Mucosa of descending colon (tissue), 3 donors: ENCODE measurements around the gene INSL6. TPM values are rescaled to one million over a fixed set of nuclear protein-coding genes. Genes with fewer than 3 reads are reported as not detected.

Source experiments
- ATAC-seq: fragments of 200-7000 bp; cut with Tn5 transposase; one replicate; pipeline ENCODE4 v1.9.1; 2020; ENCODE audit warnings: mild to moderate bottlenecking, moderate library complexity
- DNase-seq, 3 donors: peaks; one replicate each; pipeline ENCODE4 v3.0.0-alpha.2; 2020
- H3K36me3 ChIP-seq: fragments of 200-600 bp; one replicate; pipeline ENCODE4 v1.8.0; 2021; ENCODE audit warnings: low read depth, mild to moderate bottlenecking
- H3K4me1 ChIP-seq: fragments of 200-600 bp; one replicate; pipeline ENCODE4 v1.8.0; 2021; ENCODE audit warnings: low read depth, mild to moderate bottlenecking
- H3K4me3 ChIP-seq: fragments of 200-600 bp; one replicate; pipeline ENCODE4 v1.8.0; 2021; ENCODE audit warnings: mild to moderate bottlenecking
- H3K9me3 ChIP-seq: fragments of 200-600 bp; one replicate; pipeline ENCODE4 v1.8.0; 2021; ENCODE audit warnings: mild to moderate bottlenecking
- intact Hi-C, 2 donors: fragments of 100-400 bp; cut with DNase I in 1 of 2; cut with micrococcal nuclease in 1 of 2; formaldehyde crosslinking; loops; one replicate each; pipeline versions ENCODE4 v1.11.0 to v1.11.1; 2022; cut with DNase I, micrococcal nuclease
- total RNA-seq, 3 donors: library from RNA; stranded (reverse); fragmentation: NEBNext Ultra II Directional in 2 of 3; extraction: Animal tissue kit (Norgen Biotek cat#: 25700) in 2 of 3; gene quantifications; one replicate each; pipeline versions ENCODE4 v1.2.1 to v1.2.4, GENCODE V29; 2021 to 2023
- TF ChIP-seq, protein P1 (sequence below): fragments of 200-600 bp; IDR thresholded peaks from one replicate; pipeline ENCODE4 v1.8.0; 2022; ENCODE audit warnings: antibody characterized with exemption, mild to moderate bottlenecking
- donor health status: DM: no; HTN: no; CAD: no; lungs with moderate emphysema.
- donor health status: DM: no; HTN: no; CAD: no.
- donor health status: DM: no; HTN: yes; CAD: no.

INSL6 gene
- total RNA-seq, 3 donors from 2014 or later, result not detected

GRCh38 chr9:5113994-5114748 is 71.3 kb downstream of the INSL6 start:
- Histone ChIP-seq H3K9me3 (peaks cover 11% of the 10 kb centered on the region), H3K4me1 (no peaks in the 10 kb centered on the region), H3K36me3 (peaks cover 2% of the 10 kb centered on the region), H3K4me3 (no peak overlapping the region)
- TF ChIP-seq, protein P1, sequence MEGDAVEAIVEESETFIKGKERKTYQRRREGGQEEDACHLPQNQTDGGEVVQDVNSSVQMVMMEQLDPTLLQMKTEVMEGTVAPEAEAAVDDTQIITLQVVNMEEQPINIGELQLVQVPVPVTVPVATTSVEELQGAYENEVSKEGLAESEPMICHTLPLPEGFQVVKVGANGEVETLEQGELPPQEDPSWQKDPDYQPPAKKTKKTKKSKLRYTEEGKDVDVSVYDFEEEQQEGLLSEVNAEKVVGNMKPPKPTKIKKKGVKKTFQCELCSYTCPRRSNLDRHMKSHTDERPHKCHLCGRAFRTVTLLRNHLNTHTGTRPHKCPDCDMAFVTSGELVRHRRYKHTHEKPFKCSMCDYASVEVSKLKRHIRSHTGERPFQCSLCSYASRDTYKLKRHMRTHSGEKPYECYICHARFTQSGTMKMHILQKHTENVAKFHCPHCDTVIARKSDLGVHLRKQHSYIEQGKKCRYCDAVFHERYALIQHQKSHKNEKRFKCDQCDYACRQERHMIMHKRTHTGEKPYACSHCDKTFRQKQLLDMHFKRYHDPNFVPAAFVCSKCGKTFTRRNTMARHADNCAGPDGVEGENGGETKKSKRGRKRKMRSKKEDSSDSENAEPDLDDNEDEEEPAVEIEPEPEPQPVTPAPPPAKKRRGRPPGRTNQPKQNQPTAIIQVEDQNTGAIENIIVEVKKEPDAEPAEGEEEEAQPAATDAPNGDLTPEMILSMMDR, result no peak
- intact Hi-C loops, result no loop called here
- DNase-seq (peak in 2 of 3 donors; percentile 9 to 25), ATAC-seq (no peak)

Other genes with a start within 250 kb of the INSL6 start
- gene JAK2, start 200.4 kb downstream of the INSL6 start, total RNA-seq, result 10 to 100 TPM; 17.0 to 24.4 (median 17.5) TPM
- gene INSL4, start 45.8 kb upstream of the INSL6 start, total RNA-seq, result not detected
- gene RLN2, start 119.1 kb upstream of the INSL6 start, total RNA-seq, result under 1 TPM in 2 of 3 donors, not detected in 1; 0.32 to 0.58 TPM
- gene RLN1, start 154.2 kb upstream of the INSL6 start, total RNA-seq, result under 1 TPM in 1 of 3 donors, not detected in 2; 0.41 TPM